Endothelial cell of umbilical vein (primary cell): ENCODE measurements around the gene LAMA5. TPM values are rescaled to one million over a fixed set of nuclear protein-coding genes. Genes with fewer than 3 reads are reported as not detected.

Experiments
- BruUV-seq: library from RNA; stranded (reverse); fragments of 400-500 nt; replicated peaks from 2 replicates; lab custom pipeline; 2021; lab: Mats Ljungman, UMichigan
- CTCF ChIA-PET: fragments of 300-600, 350-600 bp; sonication (Branson Sonifier 250); formaldehyde crosslinking; loops from one replicate; lab custom pipeline; 2021; ENCODE audit warnings: antibody characterized with exemption, inconsistent platforms; lab: Charles Lee
- POLR2A ChIA-PET: fragments of 300-600, 350-600 bp; sonication (Branson Sonifier 250); formaldehyde crosslinking; loops from one replicate; lab custom pipeline; 2021; ENCODE audit warnings: antibody characterized with exemption, inconsistent platforms; lab: Charles Lee
- DNase-seq: peaks from one replicate; pipeline ENCODE4 v3.0.0-alpha.2; 2011; ENCODE audit warnings: low read depth, low spot score
- FAIRE-seq: peaks from 2 replicates; lab custom pipeline; 2011; peaks lifted over from hg19 to GRCh38; lab: Jason Lieb, UNC
- H2AFZ ChIP-seq: 2 replicates; pipeline ENCODE4 v1.6.0; 2012; ENCODE audit warnings: low read depth, low read length, control low read depth, inconsistent platforms
- H3K27ac ChIP-seq: 2 replicates; pipeline ENCODE4 v1.5.1; 2011; ENCODE audit warnings: low read depth, mild to moderate bottlenecking, control low read depth, low read length, moderate library complexity; ENCODE audit not compliant: insufficient read depth
- H3K27me3 ChIP-seq, 2 experiments: 2 replicates each; pipeline versions ENCODE4 v1.6.0 to v1.6.1; 2011; ENCODE audit warnings: low read length in 2 of 2, mixed read lengths in 1 of 2; ENCODE audit not compliant: control insufficient read depth in 2 of 2, insufficient read depth in 2 of 2
- H3K36me3 ChIP-seq, 2 experiments: 2 replicates in 1 of 2; 3 replicates in 1 of 2; pipeline ENCODE4 v1.5.1; 2011; ENCODE audit warnings: low read length in 2 of 2, mild to moderate bottlenecking in 1 of 2, moderate library complexity in 1 of 2; ENCODE audit not compliant: control insufficient read depth in 2 of 2, insufficient read depth in 2 of 2; ENCODE audit errors: extremely low read depth in 1 of 2
- H3K4me1 ChIP-seq: 3 replicates; pipeline ENCODE4 v1.5.1; 2011; ENCODE audit warnings: mild to moderate bottlenecking, low read length; ENCODE audit not compliant: control insufficient read depth, insufficient read depth; ENCODE audit errors: extremely low read depth
- H3K4me2 ChIP-seq: 2 replicates; pipeline ENCODE4 v1.6.1; 2011; ENCODE audit warnings: low read length, control low read depth, mixed read lengths; ENCODE audit not compliant: insufficient read depth
- H3K4me3 ChIP-seq, 3 experiments: fragments of 200-600 bp in 1 of 3; sonication (generic), shearing (Covaris generic) in 1 of 3; replicated peaks in 1 of 3; 2 replicates each; pipeline ENCODE4 v1.5.1; 2011 to 2016; ENCODE audit warnings: control low read depth in 3 of 3, low read length in 3 of 3, mild to moderate bottlenecking in 2 of 3, inconsistent platforms in 1 of 3, low read depth in 1 of 3, moderate library complexity in 1 of 3; ENCODE audit not compliant: insufficient read depth in 1 of 3
- H3K79me2 ChIP-seq: 2 replicates; pipeline ENCODE4 v1.6.0; 2012; ENCODE audit warnings: low read length, inconsistent platforms; ENCODE audit not compliant: control insufficient read depth, insufficient read depth
- H3K9ac ChIP-seq: replicated peaks from 2 replicates; pipeline ENCODE3; 2011; ENCODE audit warnings: low read length, control low read depth; ENCODE audit not compliant: insufficient read depth; ENCODE audit errors: extremely low read depth
- H3K9me1 ChIP-seq: replicated peaks from 3 replicates; pipeline ENCODE4 v1.6.0; 2011; ENCODE audit warnings: mild to moderate bottlenecking, low read length; ENCODE audit not compliant: control insufficient read depth, insufficient read depth; ENCODE audit errors: extremely low read depth
- H3K9me3 ChIP-seq: replicated peaks from 2 replicates; pipeline ENCODE4 v1.5.1; 2012; ENCODE audit warnings: low read length, inconsistent platforms; ENCODE audit not compliant: control insufficient read depth, insufficient read depth
- H4K20me1 ChIP-seq: replicated peaks from 2 replicates; pipeline ENCODE3; 2011; ENCODE audit warnings: mild to moderate bottlenecking, low read length; ENCODE audit not compliant: control insufficient read depth, insufficient read depth; ENCODE audit errors: extremely low read depth
- EZH2 ChIP-seq: IDR thresholded peaks from 2 replicates; pipeline ENCODE4 v1.6.1; 2012; ENCODE audit warnings: borderline replicate concordance, low read depth, mild to moderate bottlenecking, moderate library complexity, low read length, inconsistent platforms; ENCODE audit not compliant: severe bottlenecking
- MYC ChIP-seq: IDR thresholded peaks from one replicate; pipeline ENCODE4 v1.6.1; 2011; ENCODE audit warnings: mild to moderate bottlenecking, low read depth, low read length
- POLR2A ChIP-seq: IDR thresholded peaks from 2 replicates; pipeline ENCODE4 v1.6.1; 2012; ENCODE audit warnings: low read depth, mild to moderate bottlenecking, control low read depth, low read length
- POLR2AphosphoS5 ChIP-seq: IDR thresholded peaks from 2 replicates; pipeline ENCODE4 v1.6.1; 2012; ENCODE audit warnings: low read depth, mild to moderate bottlenecking, control low read depth, low read length, moderate library complexity; ENCODE audit not compliant: insufficient read depth
- dilution Hi-C: fragments of 300-500 bp; cut with MboI; formaldehyde crosslinking; loops from one replicate; pipeline ENCODE4 v1.15.0; 2019; ENCODE audit warnings: low sequenced_read_pairs; ENCODE audit not compliant: extremely low pct_ligation_motif_present
- intact Hi-C: fragments of 100-400 bp; cut with micrococcal nuclease; formaldehyde crosslinking; loops from one replicate; pipeline ENCODE4 v1.10.0; 2022
- polyA plus RNA-seq, 4 experiments: library from polyadenylated mRNA; depleted of rRNA in 3 of 4; stranded (reverse) in 3 of 4; unstranded in 1 of 4; fragments of >200 nt; gene quantifications; 2 replicates each; pipeline versions ENCODE4 v1.2.1 to v1.2.3, GENCODE V29; 2011 to 2012; ENCODE audit warnings: missing spikeins in 1 of 4
- total RNA-seq: library from RNA; stranded (reverse); gene quantifications from 2 replicates; pipeline ENCODE4 v1.2.3, GENCODE V29; 2021
- TF ChIP-seq, protein P1 (sequence below), 2 donors: IDR thresholded peaks; 1 replicate in 1 of 2; 2 replicates in 1 of 2; pipeline ENCODE4 v1.5.1; 2011; ENCODE audit warnings: low read length in 2 of 2, mild to moderate bottlenecking in 2 of 2, moderate library complexity in 2 of 2, control low read depth in 1 of 2, inconsistent platforms in 1 of 2, low read depth in 1 of 2; ENCODE audit not compliant: insufficient read depth in 1 of 2; ENCODE audit errors: extremely low read depth in 1 of 2

The LAMA5 gene
- total and polyA plus RNA-seq, 2 donors (not counting 3 experiments of a cell fraction or from before 2014, with no cell fraction given): 24.0 to 145 TPM

DNA sequence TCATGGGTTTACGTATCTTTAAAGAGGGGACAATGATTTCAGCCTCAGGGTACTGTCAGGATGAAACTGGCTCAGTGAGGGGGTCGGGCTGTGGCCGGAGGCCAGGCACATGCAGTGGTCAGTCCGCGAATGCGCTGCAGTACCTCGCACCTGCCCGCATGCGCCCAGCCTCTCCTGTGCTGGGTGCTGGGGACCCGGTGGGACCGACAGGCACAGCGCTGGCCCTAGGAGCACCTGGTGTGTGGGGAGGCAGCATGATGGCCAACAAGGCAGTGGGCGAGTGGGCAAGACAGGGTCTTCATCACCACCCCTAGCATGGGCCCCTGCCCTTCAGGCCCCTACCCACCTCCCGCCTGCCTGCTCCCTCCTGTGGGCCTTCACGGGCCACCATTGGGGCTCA lies 40.9 kb upstream of the LAMA5 start:
- DNase-seq (no peak), FAIRE-seq (no peak)
- Histone ChIP-seq H3K27me3 (no peaks in the 10 kb centered on the region), H2AFZ (no peak overlapping the region), H3K36me3 (no peaks in the 10 kb centered on the region), H3K9me3 (no peaks in the 10 kb centered on the region), H3K4me3 (no peak overlapping the region), H3K4me2 (no peak overlapping the region), H3K9me1 (no peaks in the 10 kb centered on the region), H3K27ac (no peak overlapping the region), H3K4me1 (peaks cover 11% of the 10 kb centered on the region), H3K9ac (no peak overlapping the region), H4K20me1 (no peaks in the 10 kb centered on the region), H3K79me2 (peaks cover 7% of the 10 kb centered on the region)
- no peak for TF ChIP-seq POLR2A
- TF ChIP-seq, protein P1, sequence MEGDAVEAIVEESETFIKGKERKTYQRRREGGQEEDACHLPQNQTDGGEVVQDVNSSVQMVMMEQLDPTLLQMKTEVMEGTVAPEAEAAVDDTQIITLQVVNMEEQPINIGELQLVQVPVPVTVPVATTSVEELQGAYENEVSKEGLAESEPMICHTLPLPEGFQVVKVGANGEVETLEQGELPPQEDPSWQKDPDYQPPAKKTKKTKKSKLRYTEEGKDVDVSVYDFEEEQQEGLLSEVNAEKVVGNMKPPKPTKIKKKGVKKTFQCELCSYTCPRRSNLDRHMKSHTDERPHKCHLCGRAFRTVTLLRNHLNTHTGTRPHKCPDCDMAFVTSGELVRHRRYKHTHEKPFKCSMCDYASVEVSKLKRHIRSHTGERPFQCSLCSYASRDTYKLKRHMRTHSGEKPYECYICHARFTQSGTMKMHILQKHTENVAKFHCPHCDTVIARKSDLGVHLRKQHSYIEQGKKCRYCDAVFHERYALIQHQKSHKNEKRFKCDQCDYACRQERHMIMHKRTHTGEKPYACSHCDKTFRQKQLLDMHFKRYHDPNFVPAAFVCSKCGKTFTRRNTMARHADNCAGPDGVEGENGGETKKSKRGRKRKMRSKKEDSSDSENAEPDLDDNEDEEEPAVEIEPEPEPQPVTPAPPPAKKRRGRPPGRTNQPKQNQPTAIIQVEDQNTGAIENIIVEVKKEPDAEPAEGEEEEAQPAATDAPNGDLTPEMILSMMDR (IDR thresholded peaks at IDR 0.05; ENCODE audit: extremely low read depth in 1 of 2, insufficient read depth in 1 of 2, low read depth in 1 of 2, low read length in 2 of 2): no peak
- TF ChIP-seq POLR2AphosphoS5: no peak
- TF ChIP-seq MYC: no peak
- no peak for TF ChIP-seq EZH2
- intact Hi-C loops (loop anchor here (5.0 kb wide), 1 partner anchor 209 kb away; no protein-coding TSS in a partner anchor), dilution Hi-C loops (no loop called here)
- BruUV-seq: no TSS peak
- ChIA-PET POLR2A (no interaction called here), CTCF (interaction anchor here (1.3 kb wide), 1 partner anchor 235 kb away, joined by 3 read pairs; the partner anchor contains the start of gene SLCO4A1)
